Measurements from ENCODE around the gene ACP7.
"Not testable (repeated sequence)": the region's sequence is repeated elsewhere in the genome, so short reads cannot be mapped to it uniquely, and the experiment has no call there.

ACP7 gene

GRCh38 chr19:39084732-39085080 lies 538 bp downstream of the ACP7 start:
- Histone ChIP-seq H3K36me3 (no peaks in the 10 kb centered on the region), H3K9me3 (ENCODE audit: severe bottlenecking) (no peaks in the 10 kb centered on the region), H3K27me3 (ENCODE audit: insufficient read depth, low read depth, severe bottlenecking) (peaks cover 15% of the 10 kb centered on the region), H3K27ac (no peak overlapping the region), H3K4me3 (ENCODE audit: low read depth, low read length) (peak overlapping the region; percentile 42; the same call in 1 of the 2 replicates)
- TF ChIP-seq CTCF (IDR thresholded peaks at IDR 0.05; ENCODE audit: low read depth, low read length), result no peak
- DNase-seq, result no peak

GRCh38 chr19:39085392-39085791 lies 1.2 kb downstream of the ACP7 start:
- H3K9me3 ChIP-seq (ENCODE audit: severe bottlenecking), result no peaks in the 10 kb centered on the region
- no peak overlapping the region for H3K27ac ChIP-seq
- DNase-seq, result no peak
- no peak for TF ChIP-seq CTCF (IDR thresholded peaks at IDR 0.05; ENCODE audit: low read depth, low read length)
- H3K27me3 ChIP-seq (ENCODE audit: insufficient read depth, low read depth, severe bottlenecking), result peaks cover 15% of the 10 kb centered on the region
- no peak overlapping the region for H3K4me3 ChIP-seq (ENCODE audit: low read depth, low read length)
- H3K36me3 ChIP-seq, result no peaks in the 10 kb centered on the region

GRCh38 chr19:39086386-39086785 lies 2.2 kb downstream of the ACP7 start:
- H3K9me3 ChIP-seq (ENCODE audit: severe bottlenecking), result no peaks in the 10 kb centered on the region
- no peak for TF ChIP-seq CTCF (IDR thresholded peaks at IDR 0.05; ENCODE audit: low read depth, low read length)
- no peak overlapping the region for H3K27ac ChIP-seq
- H3K27me3 ChIP-seq (ENCODE audit: insufficient read depth, low read depth, severe bottlenecking), result peaks cover 15% of the 10 kb centered on the region
- no peak for DNase-seq
- no peak overlapping the region for H3K4me3 ChIP-seq (ENCODE audit: low read depth, low read length)
- H3K36me3 ChIP-seq, result no peaks in the 10 kb centered on the region

GRCh38 chr19:39087907-39088686 lies 3.9 kb downstream of the ACP7 start:
- no peaks in the 10 kb centered on the region for H3K9me3 ChIP-seq (ENCODE audit: severe bottlenecking)
- no peaks in the 10 kb centered on the region for H3K36me3 ChIP-seq
- TF ChIP-seq CTCF (IDR thresholded peaks at IDR 0.05; ENCODE audit: low read depth, low read length), result no peak
- H3K27me3 ChIP-seq (ENCODE audit: insufficient read depth, low read depth, severe bottlenecking), result peaks cover 15% of the 10 kb centered on the region
- no peak overlapping the region for H3K27ac ChIP-seq
- H3K4me3 ChIP-seq (ENCODE audit: low read depth, low read length), result no peak overlapping the region
- no peak for DNase-seq

GRCh38 chr19:39090016-39090415 lies 5.8 kb downstream of the ACP7 start:
- not testable (repeated sequence) for H3K4me3 ChIP-seq (ENCODE audit: low read depth, low read length); DNase-seq; H3K36me3 ChIP-seq; H3K27me3 ChIP-seq (ENCODE audit: insufficient read depth, low read depth, severe bottlenecking); H3K9me3 ChIP-seq (ENCODE audit: severe bottlenecking); H3K27ac ChIP-seq

GRCh38 chr19:39090881-39091280 lies 6.7 kb downstream of the ACP7 start:
- no peak overlapping the region for H3K27ac ChIP-seq
- H3K27me3 ChIP-seq (ENCODE audit: insufficient read depth, low read depth, severe bottlenecking), result no peaks in the 10 kb centered on the region
- no peak for TF ChIP-seq CTCF (IDR thresholded peaks at IDR 0.05; ENCODE audit: low read depth, low read length)
- DNase-seq, result no peak
- no peaks in the 10 kb centered on the region for H3K9me3 ChIP-seq (ENCODE audit: severe bottlenecking)
- no peak overlapping the region for H3K4me3 ChIP-seq (ENCODE audit: low read depth, low read length)
- H3K36me3 ChIP-seq, result no peaks in the 10 kb centered on the region

GRCh38 chr19:39095799-39096540 lies 11.8 kb downstream of the ACP7 start:
- not testable (repeated sequence) for H3K36me3 ChIP-seq; DNase-seq; H3K9me3 ChIP-seq (ENCODE audit: severe bottlenecking); H3K27ac ChIP-seq; H3K27me3 ChIP-seq (ENCODE audit: insufficient read depth, low read depth, severe bottlenecking); H3K4me3 ChIP-seq (ENCODE audit: low read depth, low read length)

Measured in WERI-Rb-1 (cell line).